C4-2B (cell line): ENCODE results near the gene ADAM12.

ENCODE experiments used
- H3K27ac ChIP-seq: fragments of 450-650 bp; 2 replicates; pipeline ENCODE4 v1.5.1; 2017
- ZFX ChIP-seq: fragments of 450-650 bp; IDR thresholded peaks from 2 replicates; pipeline ENCODE4 v1.6.1; 2017
- TF ChIP-seq, protein P1 (sequence below): fragments of 450-650 bp; conservative IDR thresholded peaks from 2 replicates; pipeline ENCODE4 v1.5.1; 2017; ENCODE audit warnings: mild to moderate bottlenecking

The ADAM12 gene

DNA sequence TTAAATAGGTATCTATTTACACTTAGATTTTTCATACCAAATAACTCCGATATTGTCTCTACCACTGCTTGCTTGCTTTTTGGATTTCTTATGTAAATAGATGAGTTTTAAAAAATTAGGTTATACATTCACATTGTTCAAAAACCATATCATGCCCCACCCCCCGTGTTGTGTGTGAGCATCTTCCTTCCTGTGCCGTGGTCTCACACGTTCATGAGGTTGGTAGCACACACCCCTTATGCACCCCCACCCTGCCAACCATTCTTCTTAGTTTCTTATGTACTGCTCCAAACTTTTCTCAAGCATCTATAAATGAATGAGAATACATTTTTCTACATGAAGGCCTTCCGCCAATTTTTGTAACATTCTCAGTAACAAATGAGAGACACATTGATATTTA is 376.3 kb downstream of the ADAM12 start:
- TF ChIP-seq, protein P1, sequence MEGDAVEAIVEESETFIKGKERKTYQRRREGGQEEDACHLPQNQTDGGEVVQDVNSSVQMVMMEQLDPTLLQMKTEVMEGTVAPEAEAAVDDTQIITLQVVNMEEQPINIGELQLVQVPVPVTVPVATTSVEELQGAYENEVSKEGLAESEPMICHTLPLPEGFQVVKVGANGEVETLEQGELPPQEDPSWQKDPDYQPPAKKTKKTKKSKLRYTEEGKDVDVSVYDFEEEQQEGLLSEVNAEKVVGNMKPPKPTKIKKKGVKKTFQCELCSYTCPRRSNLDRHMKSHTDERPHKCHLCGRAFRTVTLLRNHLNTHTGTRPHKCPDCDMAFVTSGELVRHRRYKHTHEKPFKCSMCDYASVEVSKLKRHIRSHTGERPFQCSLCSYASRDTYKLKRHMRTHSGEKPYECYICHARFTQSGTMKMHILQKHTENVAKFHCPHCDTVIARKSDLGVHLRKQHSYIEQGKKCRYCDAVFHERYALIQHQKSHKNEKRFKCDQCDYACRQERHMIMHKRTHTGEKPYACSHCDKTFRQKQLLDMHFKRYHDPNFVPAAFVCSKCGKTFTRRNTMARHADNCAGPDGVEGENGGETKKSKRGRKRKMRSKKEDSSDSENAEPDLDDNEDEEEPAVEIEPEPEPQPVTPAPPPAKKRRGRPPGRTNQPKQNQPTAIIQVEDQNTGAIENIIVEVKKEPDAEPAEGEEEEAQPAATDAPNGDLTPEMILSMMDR: no peak
- no peak for TF ChIP-seq ZFX

DNA sequence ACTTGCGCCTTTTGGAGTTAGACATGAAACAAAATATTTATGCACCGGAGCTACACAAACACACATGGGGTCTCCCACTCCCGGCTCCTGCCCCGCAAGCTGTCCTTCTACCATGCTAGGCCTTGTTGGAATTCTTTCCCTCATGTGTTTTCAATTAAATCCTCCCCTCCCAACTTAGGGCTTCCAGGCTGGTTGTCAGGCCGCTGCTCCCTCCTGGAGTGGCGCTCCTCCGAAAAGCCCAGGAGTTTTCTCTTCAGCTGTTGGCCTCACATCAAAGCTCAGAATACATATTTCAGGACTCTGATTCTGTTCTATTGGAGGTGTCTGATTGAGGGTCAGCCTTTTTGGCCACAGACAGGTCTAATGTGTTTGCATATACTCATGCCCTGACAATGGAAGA is 378.6 kb downstream of the ADAM12 start:
- TF ChIP-seq ZFX: no peak
- TF ChIP-seq, protein P1: no peak

More for the DNA sequence above, 376.3 kb downstream of the ADAM12 start:
- no peak overlapping the region for H3K27ac ChIP-seq

DNA sequence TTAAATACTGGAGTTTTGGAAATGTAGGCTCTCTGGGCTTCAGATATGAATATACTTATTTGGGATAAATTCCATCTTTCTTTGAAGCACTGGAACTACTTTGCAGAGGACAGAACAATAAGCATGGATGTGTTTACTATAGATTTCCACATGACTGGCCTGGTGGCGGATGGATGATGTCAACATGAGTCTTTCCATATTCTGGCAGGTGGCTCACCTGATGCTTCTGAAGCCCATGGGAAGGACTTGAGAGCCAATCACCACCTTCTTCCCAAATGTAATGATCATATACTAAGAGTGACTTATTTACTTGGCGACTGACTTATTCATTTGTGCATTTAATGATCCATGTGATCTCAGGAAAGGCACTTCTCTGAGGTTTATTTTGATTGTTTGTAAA is 381.4 kb downstream of the ADAM12 start:
- TF ChIP-seq ZFX: no peak
- TF ChIP-seq, protein P1: no peak
- no peak overlapping the region for H3K27ac ChIP-seq

More for the DNA sequence above, 378.6 kb downstream of the ADAM12 start:
- H3K27ac ChIP-seq: no peak overlapping the region

DNA sequence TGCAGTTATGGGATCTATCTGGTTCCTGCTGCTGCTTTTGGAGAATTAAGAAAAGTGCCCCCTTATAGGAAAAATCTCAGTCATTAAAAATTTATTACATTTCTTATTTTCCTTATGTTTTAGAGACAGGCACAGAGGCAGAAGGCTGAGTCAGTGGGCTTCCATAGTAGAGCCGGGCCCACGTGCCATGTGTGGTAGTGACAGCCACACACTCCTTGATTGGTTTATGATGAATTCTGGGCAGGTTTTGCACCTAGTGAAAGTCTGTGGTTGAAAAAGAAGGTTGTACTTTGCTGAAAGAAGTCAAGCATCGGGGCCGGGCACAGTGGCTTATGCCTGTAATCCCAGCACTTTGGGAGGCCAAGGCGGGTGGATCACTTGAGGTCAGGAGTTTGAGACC is 382.0 kb downstream of the ADAM12 start:
- no peak overlapping the region for H3K27ac ChIP-seq
- TF ChIP-seq, protein P1: no peak
- no peak for TF ChIP-seq ZFX

DNA sequence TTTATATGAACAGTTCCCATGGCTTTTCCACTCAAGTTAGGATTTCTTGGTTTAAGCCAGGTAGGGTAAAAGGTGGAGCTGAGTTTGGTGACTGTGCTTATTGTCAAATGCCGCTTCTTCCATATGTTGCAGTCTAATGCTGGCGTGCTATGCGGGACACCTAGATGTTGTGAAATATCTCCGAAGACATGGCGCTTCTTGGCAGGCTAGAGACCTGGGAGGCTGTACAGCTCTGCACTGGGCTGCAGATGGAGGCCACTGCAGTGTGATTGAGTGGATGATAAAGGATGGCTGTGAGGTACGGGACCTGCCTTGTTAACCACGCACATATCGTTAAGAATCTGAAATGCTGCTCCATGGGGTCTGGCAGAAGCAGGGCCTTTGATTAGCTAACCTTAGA is 383.5 kb downstream of the ADAM12 start:
- no peak for TF ChIP-seq ZFX
- TF ChIP-seq, protein P1: no peak
- H3K27ac ChIP-seq: no peak overlapping the region

DNA sequence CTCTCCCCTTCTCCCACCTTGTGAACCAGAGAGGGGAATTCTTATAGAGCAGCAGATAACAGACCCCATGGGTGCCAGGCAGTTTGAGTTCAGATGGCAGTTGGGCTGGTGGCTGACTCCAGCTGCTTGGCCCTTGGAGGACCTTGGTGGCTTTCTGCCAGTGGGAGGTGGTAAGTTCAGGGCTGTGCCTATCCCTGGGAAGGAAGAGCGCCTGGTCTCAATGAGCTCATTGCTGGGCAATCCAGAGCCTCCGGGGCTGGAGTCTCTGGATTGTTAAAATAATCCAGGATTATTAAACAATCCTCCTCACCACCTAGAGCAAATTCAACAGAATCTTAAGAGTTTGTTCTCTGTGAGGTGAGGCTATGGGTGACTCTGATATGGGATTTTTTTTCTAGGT is 386.7 kb downstream of the ADAM12 start:
- TF ChIP-seq, protein P1: no peak
- TF ChIP-seq ZFX: no peak
- no peak overlapping the region for H3K27ac ChIP-seq

DNA sequence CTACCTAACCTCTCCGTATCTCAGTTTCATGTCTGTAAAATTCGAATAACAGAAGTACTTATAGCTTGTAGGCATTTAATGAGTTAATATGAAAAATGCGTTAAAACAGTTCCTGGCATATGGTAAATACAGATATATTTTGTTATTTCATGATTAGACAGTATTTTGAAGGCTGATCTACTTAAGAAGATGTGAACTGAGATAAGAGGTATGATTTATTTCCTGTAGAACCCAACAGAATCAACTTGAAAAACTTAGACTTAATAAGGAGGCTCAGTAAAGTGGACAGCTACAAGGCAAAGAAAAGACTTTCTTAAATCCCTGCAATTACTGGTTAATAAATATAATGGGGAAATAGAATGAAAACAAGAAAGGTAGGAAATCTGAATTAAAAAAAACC is 388.6 kb downstream of the ADAM12 start:
- TF ChIP-seq ZFX: no peak
- TF ChIP-seq, protein P1: no peak
- H3K27ac ChIP-seq: no peak overlapping the region
